Activated T-helper 9 cell treated with anti-CD3 and anti-CD28 coated beads, Interleukin-2, amount 50 U/mL, for 16 hours (primary cell): ENCODE measurements around the gene TNFRSF21.
"Not testable (repeated sequence)": the region's sequence is repeated elsewhere in the genome, so short reads cannot be mapped to it uniquely, and the experiment has no call there.

ENCODE experiments used
- DNase-seq: peaks from one replicate; pipeline ENCODE4 v3.0.0-alpha.2; 2020; ENCODE audit warnings: low read depth

TNFRSF21 gene

GRCh38 chr6:47252633-47253032, 57.1 kb downstream of the TNFRSF21 start:
- no peak for DNase-seq

- no peak for DNase-seq
Observed at GRCh38 chr6:47251396-47251795, 58.3 kb downstream of the TNFRSF21 start.

DNA sequence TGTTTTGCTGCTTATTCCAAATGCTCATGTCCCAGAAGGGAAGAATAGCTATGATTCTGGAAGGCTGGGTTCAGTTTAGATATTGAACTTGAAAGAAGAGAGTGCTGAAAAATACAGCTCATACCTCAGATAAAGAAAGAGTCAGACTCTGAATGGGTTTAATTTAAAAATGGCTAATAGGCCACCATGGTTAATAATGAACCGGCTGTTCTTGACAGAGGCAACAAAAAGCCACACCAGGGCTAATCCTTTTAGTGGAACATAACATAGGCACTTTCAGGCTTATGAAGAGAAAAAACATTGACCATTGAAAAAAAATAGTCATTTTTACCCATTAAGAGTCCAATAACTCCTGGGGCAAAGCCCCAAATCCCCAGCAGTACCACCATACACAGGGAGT, 59.4 kb downstream of the TNFRSF21 start:
- no peak for DNase-seq

DNA sequence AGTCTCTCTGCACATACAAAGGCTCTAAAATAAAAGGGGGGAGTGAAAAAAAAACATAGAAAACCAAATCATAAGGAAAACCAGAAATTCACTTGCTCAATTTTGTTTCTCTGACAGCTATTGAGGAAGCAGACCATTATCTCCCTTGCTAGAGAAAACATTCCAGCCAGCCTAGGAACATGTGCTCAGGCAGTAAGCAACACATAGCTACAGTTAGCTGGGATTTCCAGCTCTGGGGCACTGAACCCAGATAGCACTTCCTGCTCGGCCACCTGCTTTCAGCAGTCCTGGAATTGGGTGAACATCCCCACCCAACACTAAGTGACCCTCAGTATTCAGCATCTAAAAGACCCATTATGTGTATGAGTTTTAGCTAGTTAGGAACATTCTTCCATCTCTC, 61.3 kb downstream of the TNFRSF21 start:
- no peak for DNase-seq

DNA sequence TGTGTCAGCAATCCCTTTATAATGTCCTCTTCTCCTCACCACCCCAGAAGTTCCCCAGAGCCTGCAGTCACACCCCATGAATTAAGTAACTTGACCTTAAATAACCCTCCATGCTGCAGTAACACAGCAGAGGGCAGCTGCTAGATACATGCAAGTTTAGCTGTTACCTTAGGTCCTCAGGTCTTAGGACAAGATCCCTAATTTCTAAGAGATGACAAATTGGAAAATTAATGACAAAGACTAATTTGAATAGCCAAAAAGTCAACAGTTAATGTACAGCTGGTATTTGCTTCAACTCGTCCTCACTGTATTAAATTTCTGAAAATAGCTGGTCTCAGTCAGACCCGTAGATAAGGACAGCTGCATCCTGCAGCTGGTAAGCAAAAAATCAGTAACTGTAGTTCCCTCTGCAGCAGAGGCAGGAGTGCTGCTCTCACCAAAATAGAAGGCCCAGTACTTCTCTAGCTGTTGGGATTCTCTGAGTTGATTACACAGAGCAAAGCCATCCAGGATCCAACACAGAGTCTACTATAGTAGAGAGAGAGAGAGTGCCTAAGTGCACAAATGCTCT, 62.4 kb downstream of the TNFRSF21 start:
- no peak for DNase-seq

- DNase-seq, result no peak
Observed at GRCh38 chr6:47246551-47246950, 63.2 kb downstream of the TNFRSF21 start.

GRCh38 chr6:47245745-47246371, 63.8 kb downstream of the TNFRSF21 start:
- no peak for DNase-seq

- no peak for DNase-seq
Observed at GRCh38 chr6:47242483-47243386, 67.0 kb downstream of the TNFRSF21 start.

DNA sequence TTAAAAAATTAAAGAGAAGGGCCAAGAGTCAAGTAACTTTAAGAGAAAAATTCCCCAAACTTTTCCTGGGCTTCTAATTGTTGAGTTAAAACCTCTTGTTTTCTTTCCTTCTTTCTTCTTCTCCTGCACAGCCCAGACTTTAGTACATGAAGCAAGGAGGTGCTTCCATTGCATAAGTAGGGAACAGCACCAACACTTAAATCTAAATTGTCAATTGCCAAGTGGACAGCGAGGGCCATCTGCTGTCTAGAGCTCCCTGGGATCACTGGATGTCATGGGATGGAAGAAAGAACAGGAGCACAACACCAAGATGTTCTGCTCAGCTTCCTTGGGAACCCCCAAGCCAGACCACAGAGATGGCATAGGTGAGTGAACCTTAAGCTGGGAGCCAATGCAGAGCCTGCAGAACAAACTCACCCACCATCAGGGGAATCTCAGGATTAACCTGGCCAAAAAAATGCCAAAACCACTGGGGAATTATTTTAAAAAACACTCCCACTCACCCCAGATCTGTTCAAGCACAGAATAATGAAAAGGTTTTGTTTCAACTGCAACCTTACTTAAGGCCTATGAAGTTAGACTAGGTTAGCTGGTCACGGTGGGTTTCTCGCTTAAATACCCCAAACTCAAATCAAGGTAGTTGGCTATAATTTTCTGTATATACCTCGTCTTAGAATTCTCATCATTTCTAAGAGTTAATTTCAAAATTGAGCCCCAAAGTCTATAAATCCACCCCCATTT, 67.8 kb downstream of the TNFRSF21 start:
- no peak for DNase-seq

GRCh38 chr6:47240277-47240890, 69.3 kb downstream of the TNFRSF21 start:
- no peak for DNase-seq

DNA sequence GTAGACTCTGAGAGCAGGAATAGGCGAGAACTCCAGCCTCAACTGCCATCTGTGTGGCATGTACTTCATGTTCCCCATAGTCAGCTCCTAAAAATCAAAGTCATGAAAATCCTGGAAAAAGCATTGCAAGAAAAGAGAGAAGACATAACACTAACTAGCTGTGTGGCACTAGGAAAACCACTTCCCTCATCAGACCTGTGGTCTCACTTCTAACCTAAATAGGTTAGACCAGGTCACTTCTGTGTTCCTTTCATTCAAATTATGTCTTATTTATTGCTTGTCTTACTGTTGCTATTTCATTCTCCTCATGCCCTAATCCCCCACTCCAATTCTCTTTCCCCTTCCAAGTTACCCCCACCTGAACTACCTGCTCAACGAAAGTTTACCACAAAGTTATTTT, 70.2 kb downstream of the TNFRSF21 start:
- no peak for DNase-seq

DNA sequence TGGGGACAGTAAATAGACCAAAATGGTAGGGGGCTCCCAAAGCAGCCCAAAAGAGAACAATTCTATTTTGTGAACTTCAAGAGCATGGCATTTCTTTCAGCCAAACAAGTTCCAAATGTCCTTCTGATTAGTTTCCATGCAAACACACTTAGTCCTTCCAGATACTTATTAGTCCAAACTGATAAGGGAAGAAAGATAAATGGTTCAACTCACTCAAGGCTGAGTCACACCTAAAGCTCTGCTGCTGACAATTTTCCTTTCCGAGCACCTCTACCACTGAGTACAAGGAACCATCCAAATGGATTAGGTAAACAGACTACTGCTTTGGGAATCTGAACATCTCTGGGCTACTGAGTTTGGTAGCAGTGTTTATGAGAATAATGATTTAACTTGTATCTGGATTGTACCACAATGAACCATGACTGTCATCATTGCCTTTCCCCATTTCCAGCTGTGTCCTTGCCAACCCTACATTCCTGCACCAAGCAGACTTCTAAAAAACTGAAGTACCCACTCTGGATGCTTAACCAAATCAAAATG, 71.2 kb downstream of the TNFRSF21 start:
- DNase-seq, result no peak

GRCh38 chr6:47237196-47237595, 72.5 kb downstream of the TNFRSF21 start:
- DNase-seq, result no peak

DNA sequence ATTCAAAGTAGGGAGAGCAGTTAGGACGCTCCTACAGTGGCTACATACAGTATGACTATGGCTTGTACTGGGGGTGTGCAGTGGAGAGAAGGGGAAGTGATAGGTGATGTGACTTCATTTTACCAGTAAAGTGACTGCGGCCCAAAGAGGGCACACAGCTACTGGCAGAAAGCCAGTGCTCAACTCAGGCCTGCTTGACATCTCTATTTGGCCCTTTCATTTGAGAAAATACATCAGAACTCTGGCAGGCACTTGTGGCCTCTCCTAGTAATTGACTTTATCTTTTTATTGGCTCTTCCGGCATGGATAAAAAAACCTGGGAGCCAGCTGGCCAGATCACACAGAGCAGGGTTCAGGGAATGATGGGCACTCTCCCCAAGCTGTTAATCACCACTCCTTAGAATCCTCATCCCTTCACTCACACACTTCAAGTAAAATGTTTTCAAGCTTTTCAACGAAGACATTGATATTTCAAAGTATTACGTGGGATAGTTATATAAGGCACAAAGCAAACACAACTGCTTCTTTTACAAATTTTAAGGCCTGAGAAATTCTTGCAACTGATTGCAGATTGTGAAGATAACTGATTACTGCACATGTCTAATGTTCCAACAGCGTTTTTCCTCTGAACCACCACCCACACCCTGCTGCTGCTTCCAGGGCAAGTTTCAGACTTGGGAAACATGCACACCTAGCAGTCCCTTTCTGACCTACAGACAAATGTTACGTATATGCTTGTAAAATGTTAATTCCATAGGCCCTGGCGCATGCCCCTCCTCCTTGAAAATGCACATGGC, 73.5 kb downstream of the TNFRSF21 start:
- DNase-seq, result no peak

DNA sequence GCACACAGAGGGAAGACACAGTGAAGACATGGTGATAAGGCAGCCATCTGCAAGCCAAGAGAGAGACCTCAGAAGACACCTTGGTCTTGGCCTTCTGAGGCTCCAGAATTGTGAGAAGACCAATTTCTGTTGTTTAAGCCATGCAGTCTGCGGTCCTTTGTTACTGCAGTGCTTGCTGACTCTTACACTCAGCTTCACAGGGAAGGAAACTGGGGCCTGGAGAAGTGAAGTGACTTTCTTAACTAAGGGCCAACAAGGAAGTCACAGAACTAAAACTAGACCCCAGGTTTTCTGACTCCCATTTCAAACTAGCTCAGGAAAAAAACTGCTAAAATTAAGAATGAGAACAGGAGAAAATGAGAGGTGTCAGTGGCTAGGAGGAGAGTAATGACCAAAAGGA, 74.3 kb downstream of the TNFRSF21 start:
- no peak for DNase-seq

DNA sequence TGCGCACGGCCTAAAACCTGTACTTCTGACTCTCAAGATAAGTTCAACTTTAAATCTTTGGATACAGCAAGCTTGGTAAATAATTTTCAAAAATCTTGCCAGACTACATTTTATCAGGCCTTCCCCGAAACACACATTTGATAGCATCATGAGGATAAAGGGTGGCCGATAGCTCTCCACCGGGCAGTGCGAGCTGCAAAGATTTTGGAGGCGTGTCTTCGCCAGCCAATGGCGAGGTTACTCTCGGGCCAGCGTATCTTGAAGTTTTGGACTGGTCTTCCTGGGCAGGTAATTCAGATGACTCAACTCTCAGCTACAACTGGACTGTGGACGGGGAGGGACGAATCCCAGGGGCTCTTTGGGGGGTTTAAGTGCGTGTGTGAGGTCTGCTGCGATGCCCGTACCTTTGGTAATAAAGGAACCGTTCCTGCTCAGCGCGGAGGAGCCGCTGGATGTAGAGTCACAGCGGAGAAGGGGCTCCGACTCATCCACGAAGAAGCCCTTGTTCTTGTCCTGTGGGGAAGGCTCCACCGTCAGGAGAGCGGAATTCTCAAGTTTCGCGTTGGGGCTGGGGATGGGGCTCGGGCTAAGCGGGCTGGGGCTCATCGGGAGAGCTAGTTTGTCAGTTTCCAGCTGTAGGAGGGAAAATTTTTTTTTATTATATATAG, 75.3 kb downstream of the TNFRSF21 start:
- no peak for DNase-seq

- no peak for DNase-seq
Observed at GRCh38 chr6:47231151-47231550, 78.6 kb downstream of the TNFRSF21 start.

GRCh38 chr6:47230579-47230978, 79.1 kb downstream of the TNFRSF21 start:
- DNase-seq, result no peak

GRCh38 chr6:47229255-47229654, 80.5 kb downstream of the TNFRSF21 start:
- DNase-seq, result no peak

DNA sequence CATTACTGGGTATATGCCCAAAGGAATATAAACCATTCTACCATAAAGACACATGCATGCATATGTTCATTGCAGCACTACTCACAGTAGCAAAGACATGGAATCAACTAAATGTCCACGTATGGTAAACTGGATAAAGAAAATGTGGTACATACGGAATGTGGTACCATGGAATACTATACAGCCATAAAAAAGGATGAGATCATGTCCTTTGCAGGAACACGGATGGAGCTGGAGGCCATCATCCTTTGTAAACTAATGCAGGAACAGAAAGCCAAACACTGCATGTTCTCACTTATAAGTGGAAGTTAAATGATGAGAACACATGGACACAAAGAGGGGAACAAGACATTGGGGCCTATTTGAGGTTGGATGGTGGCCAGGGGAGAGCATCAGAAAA, 81.6 kb downstream of the TNFRSF21 start:
- DNase-seq, result not testable (repeated sequence)
